Muscle layer of colon (tissue), 2 donors: ENCODE data around the gene HIPK4.

Experiments
- H3K27ac ChIP-seq: one replicate; pipeline ENCODE4 v1.7.0; 2013; ENCODE audit warnings: low read depth, mild to moderate bottlenecking, low read length, moderate library complexity
- H3K27me3 ChIP-seq, 2 donors: one replicate each; pipeline ENCODE4 v1.7.0; 2013; ENCODE audit warnings: low read length in 2 of 2, mild to moderate bottlenecking in 2 of 2; ENCODE audit not compliant: insufficient read depth in 2 of 2, control insufficient read depth in 1 of 2
- H3K36me3 ChIP-seq: one replicate; pipeline ENCODE4 v1.7.0; 2013; ENCODE audit warnings: mild to moderate bottlenecking, low read length; ENCODE audit not compliant: insufficient read depth
- H3K4me1 ChIP-seq: one replicate; pipeline ENCODE4 v1.7.0; 2013; ENCODE audit warnings: mild to moderate bottlenecking, low read length; ENCODE audit not compliant: insufficient read depth
- H3K4me3 ChIP-seq, 2 donors: one replicate each; pipeline ENCODE4 v1.7.0; 2013; ENCODE audit warnings: low read length in 2 of 2, low read depth in 1 of 2, mild to moderate bottlenecking in 1 of 2, moderate library complexity in 1 of 2
- H3K9ac ChIP-seq: one replicate; pipeline ENCODE4 v1.7.0; 2013; ENCODE audit warnings: low read length
- H3K9me3 ChIP-seq: one replicate; pipeline ENCODE4 v1.7.0; 2013; ENCODE audit warnings: mild to moderate bottlenecking, low read length
- donor health status: abdominal sarcoma.
- donor health status: Adenocarcinoma of cecum.

Gene HIPK4

DNA sequence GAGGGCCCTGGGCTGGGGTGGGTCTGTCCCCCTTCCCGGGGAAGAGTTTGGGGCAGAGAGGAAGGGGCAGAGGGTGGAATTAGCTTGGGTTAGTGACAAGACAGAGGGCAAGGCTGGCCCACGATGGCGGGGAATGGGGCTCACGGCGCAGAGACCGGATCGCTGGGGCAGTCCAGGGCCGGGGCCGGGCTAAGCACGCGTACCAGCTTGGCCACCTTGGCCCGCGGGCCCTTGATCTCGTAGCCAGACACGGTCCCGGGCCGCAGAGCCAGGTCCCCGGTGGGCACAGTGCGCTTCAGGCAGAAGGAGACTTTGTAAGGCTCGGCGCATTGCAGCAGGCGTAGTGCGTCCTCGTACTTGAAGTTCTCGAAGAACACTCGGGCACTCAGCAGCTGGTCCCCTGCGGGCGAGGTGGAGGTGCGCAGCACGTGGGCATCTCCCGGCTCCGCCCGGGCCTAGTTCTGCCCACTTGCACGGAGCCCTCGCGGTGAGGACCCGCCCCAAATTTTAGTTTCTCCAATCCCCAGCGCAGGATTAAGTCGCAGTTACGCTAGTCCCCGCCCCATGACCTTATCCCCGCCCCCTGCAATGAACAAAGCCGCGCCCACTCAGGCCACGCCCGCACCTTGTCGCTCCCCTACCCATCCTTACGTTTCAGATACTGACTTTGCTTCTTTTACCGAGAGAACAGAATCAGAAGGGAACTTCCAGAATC is 8.6 kb upstream of the HIPK4 start:
- Histone ChIP-seq H3K9ac (no peak overlapping the region), H3K27ac (no peak overlapping the region), H3K4me3 (no peak overlapping the region), H3K27me3 (no peaks in the 10 kb centered on the region), H3K4me1 (no peaks in the 10 kb centered on the region), H3K9me3 (no peaks in the 10 kb centered on the region), H3K36me3 (no peaks in the 10 kb centered on the region)

DNA sequence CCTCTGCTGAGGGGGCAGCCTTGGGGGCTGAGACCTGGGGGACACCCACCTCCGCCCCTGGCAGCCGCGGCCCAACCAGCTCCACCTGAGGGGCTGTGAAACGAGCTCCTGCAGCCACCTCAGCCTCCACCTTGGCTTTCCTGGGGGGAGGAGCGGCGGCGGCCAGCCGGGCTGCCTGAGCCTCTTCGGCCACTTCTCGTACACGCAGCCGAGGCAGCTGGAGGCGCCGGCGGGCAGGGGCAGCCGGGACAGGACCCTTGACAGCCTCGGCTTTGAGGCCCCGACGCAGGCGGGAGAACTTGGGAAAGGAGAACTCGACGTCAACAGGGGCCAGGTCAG is 7.6 kb upstream of the HIPK4 start:
- H3K4me3 ChIP-seq: no peak overlapping the region
- no peaks in the 10 kb centered on the region for H3K9me3 ChIP-seq
- H3K27ac ChIP-seq: no peak overlapping the region
- no peak overlapping the region for H3K9ac ChIP-seq
- H3K27me3 ChIP-seq: no peaks in the 10 kb centered on the region
- no peaks in the 10 kb centered on the region for H3K4me1 ChIP-seq
- H3K36me3 ChIP-seq: no peaks in the 10 kb centered on the region

DNA sequence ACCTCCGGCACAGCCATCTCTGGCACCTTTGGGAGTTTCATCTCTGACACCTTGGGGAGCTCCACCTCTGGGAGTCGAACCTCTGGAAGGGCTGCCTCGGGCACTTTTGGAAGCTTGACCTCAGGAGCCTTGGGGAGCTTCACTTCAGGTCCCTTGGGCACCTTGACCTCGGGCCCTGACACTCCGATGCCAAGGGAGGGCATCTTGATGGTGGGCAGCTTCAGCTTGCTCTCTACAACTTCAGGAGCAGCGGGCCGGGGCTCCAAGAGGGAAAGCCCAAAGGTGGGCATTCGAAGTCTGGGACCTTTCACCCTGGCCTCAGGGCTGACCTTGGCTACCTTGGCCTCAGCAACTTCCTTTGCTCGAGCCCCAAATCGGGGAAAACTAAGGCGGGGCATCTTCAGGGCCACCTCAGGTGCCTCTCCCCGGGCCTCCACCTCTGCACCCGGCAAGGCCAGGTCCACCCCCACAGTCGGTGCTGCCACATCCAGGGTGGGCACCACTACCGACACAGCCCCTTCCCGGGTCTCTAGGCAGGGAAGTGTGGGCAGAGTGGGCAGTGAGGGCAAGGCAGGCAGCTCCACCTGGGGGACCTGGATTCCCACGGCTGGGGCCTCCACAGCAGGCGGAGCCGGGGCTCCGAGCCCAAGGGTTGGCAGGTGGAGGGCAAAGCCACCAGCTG is 7.0 kb upstream of the HIPK4 start:
- no peak overlapping the region for H3K9ac ChIP-seq
- H3K4me1 ChIP-seq: no peaks in the 10 kb centered on the region
- no peaks in the 10 kb centered on the region for H3K36me3 ChIP-seq
- no peak overlapping the region for H3K27ac ChIP-seq
- no peaks in the 10 kb centered on the region for H3K9me3 ChIP-seq
- H3K27me3 ChIP-seq: no peaks in the 10 kb centered on the region
- no peak overlapping the region for H3K4me3 ChIP-seq

DNA sequence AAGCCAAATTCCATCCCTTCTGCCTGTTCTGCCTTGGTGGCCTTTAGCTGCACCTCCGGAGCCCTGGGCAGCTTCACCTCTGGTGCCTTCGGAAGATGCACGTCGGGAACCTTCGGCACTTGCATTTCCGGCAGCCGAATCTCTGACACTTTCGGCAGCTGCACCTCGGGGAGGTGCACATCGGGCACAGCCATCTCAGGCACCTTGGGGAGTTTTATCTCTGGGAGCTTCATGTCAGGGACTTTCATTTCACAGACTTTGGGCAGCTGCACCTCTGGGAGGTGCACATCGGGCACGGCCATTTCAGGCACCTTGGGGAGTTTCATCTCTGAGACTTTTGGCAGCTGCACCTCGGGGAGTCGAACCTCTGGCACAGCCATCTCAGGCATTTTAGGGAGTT is 6.0 kb upstream of the HIPK4 start:
- no peaks in the 10 kb centered on the region for H3K4me1 ChIP-seq
- no peaks in the 10 kb centered on the region for H3K27me3 ChIP-seq
- H3K9me3 ChIP-seq: no peaks in the 10 kb centered on the region
- H3K4me3 ChIP-seq: no peak overlapping the region
- no peak overlapping the region for H3K9ac ChIP-seq
- H3K27ac ChIP-seq: no peak overlapping the region
- no peaks in the 10 kb centered on the region for H3K36me3 ChIP-seq

DNA sequence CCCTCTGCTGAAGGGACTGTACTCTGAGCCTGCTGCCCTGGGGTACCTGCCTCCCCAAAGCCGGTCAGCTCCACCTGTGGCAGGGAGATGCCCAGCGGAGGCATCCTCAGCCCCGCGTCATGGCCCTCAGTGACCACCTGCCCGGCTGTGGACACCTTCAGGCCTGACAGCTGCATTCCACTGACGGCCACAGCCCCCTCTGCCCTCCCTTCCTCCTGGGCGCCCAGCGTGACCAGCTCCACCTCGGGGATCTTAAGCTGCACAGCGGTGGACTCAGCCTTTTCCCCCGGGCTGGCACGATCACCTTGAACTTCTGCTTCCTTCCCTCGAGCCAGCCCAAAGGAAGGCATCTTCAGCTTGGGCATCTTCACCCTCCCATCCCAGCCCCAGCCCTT is 4.8 kb upstream of the HIPK4 start:
- Histone ChIP-seq H3K36me3 (no peaks in the 10 kb centered on the region), H3K27ac (no peak overlapping the region), H3K4me1 (no peaks in the 10 kb centered on the region), H3K27me3 (no peaks in the 10 kb centered on the region), H3K9ac (no peak overlapping the region), H3K9me3 (no peaks in the 10 kb centered on the region), H3K4me3 (no peak overlapping the region)

DNA sequence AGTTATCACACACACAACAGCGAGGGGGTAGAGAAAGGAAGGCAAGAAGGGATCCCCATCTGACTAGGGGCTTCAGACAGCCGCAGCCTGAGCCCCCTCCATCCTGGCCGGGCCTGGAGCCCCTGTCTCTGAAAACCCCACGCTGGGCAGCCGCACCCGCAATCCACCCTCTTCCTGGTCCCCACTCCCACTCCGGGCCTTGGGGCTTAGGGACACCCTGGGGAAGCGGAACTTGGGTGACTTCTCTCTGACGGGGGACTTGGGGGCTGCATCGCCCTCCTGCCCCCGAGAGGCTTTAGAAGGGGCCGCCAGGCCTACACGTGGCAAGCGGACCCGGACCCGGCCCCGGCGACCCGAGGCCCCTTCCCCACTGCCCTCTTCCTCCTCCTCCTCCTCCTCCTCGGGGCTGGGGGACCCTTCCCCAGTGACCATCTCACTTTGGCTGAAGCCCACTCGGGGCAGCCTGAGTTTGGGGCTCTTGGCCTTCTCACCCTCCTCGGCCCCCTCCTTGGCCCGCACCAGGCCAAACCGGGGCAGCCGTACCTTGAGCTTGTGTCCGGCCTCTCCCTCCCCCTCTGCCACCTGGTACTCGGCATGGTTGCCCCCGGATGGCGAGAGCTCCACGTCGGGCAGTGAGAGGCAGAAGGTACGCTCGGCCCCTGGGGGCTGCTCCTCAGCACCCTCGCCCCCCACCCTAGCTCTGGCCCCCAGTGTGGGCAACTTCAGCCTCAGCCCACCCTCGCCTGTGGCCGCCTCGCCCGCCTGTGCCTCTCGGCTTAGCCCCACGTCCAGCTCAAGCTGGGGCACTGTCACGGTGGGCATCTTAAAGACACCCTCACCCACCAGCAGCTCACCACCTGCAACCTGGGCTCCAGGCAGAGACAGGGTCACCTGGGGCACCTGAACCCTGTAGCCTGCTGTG is 4.2 kb upstream of the HIPK4 start:
- Histone ChIP-seq H3K4me3 (no peak overlapping the region), H3K27me3 (no peaks in the 10 kb centered on the region), H3K9me3 (no peaks in the 10 kb centered on the region), H3K27ac (no peak overlapping the region), H3K36me3 (no peaks in the 10 kb centered on the region), H3K4me1 (no peaks in the 10 kb centered on the region), H3K9ac (no peak overlapping the region)

DNA sequence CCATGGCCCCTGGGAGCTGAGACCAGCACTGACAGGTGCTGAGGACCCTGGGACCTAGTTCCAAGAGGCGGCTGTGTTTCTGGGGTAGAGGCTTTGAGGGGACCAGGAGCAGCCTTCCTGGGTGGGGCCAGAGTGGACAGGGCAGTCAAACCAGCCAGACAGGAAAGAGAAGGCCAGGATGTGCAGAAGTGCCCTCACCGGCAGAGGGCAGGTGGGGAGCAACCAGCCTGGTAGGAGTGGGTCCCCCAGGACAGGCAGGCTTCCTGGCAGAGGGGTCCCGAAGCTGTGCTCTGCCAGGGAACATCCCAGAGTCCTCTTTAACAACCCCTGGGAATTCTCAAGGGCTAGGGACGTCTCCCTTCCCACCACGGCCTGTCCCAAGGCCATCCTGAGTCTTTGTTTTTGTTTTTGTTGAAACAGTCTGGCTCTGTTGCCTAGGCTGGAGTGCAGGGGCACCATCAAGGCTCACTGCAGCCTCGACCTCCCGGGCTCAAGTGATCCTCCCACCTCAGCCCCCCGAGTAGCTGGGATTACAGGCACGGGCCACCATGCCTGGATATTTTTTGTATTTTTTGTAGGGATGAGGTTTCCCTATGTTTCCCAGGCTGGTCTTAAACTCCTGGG is 3.0 kb upstream of the HIPK4 start:
- Histone ChIP-seq H3K4me3 (no peak overlapping the region), H3K4me1 (no peaks in the 10 kb centered on the region), H3K27me3 (no peaks in the 10 kb centered on the region), H3K27ac (no peak overlapping the region), H3K9ac (no peak overlapping the region), H3K36me3 (no peaks in the 10 kb centered on the region), H3K9me3 (no peaks in the 10 kb centered on the region)

DNA sequence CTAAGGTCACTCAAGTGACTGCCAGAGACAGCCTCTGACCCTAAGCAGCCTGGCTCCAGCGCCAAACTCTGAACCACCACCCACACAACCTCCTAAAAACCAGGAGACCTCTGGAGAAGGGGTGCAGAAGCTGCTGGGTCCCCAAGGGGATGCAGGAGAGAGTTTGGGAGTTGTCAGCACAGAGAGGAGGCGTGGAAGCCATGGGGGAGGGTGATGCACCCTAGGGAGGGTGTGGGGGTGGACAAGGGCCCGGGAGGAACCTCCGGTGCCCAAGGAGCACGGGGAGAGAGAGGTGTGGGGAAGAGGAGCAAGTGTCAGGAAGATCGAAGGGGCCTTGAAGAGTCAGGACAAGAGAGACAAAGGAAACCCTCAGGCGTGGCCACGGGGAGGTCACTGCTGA is 2.1 kb upstream of the HIPK4 start:
- H3K9me3 ChIP-seq: no peaks in the 10 kb centered on the region
- no peak overlapping the region for H3K4me3 ChIP-seq
- H3K4me1 ChIP-seq: no peaks in the 10 kb centered on the region
- no peaks in the 10 kb centered on the region for H3K27me3 ChIP-seq
- no peak overlapping the region for H3K27ac ChIP-seq
- H3K36me3 ChIP-seq: no peaks in the 10 kb centered on the region
- no peak overlapping the region for H3K9ac ChIP-seq

DNA sequence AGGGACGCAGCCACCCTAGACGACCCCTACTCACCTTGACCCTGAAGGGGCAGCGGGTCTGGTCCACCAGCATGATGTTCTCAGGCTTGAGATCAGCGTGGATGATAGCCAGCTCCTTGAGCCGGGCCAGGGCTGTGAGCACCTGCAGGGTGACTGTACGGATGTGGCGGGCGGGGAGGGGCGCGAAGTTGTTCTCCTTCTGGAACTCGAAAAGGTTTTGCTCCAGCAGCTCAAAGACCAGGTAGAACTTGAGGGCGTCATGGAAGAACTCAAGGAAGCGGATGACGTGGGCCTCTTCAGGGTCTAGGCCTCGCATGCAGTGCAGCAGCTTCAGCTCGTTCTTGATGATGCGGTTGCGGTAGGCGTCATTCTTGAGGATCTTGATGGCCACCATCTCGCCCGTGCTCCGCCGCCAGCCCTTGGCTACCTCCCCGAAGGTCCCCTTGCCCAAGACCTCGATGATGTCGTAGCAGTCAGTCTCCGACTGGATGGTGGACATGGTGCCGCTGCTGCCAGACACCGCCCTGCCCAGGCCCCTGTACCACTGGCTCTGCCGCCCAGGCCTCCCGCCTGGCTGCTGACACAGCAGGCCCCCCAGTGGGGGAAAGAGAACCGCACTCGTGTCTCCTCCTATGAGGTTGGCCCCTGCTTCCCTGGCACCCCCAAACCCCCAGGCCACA is 437 bp downstream of the HIPK4 start:
- Histone ChIP-seq H3K4me1 (no peaks in the 10 kb centered on the region), H3K27ac (no peak overlapping the region), H3K36me3 (no peaks in the 10 kb centered on the region), H3K9me3 (no peaks in the 10 kb centered on the region), H3K4me3 (no peak overlapping the region), H3K9ac (no peak overlapping the region), H3K27me3 (no peaks in the 10 kb centered on the region)

DNA sequence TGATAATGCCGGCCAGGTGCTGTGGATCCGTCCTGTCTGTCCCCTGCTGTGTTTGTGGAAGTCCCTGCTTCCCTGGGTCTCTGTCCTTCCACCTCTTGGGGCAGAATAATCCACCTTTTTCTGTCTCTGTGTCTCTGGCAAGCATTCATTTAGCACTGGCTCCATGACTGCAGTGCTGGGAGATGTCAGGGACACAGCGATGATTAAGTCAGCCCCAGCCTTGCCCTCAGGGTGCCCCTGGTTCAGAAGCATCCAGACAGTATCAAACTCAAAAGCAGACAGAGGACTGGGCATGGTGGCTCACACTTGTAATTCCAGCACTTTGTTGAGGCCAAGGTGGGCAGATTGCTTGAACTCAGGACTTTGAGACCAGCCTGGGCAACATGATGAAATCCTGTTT is 1.5 kb downstream of the HIPK4 start:
- Histone ChIP-seq H3K27ac (no peak overlapping the region), H3K27me3 (no peaks in the 10 kb centered on the region), H3K4me3 (no peak overlapping the region), H3K36me3 (no peaks in the 10 kb centered on the region), H3K9me3 (no peaks in the 10 kb centered on the region), H3K4me1 (no peaks in the 10 kb centered on the region), H3K9ac (no peak overlapping the region)

DNA sequence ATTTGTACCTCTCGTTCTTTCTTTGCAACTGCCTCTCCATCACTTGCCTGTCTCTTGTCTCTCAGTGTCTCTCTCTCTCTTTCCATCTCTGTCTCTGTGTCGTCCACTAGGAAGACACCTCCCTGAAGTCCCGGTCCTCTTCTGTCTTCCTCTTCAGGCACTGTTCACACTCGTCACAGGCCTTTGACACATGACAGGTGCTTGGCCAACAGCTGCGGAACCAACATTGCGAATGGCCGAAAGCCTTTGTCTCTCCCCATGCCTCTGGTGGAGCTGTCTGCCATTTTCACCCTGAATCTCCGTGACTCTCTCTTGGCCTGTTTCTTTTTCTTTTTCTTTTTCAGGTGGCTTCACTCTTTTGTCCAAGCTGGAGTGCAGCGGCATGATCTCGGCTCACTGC is 2.8 kb downstream of the HIPK4 start:
- Histone ChIP-seq H3K4me3 (no peak overlapping the region), H3K36me3 (no peaks in the 10 kb centered on the region), H3K9ac (no peak overlapping the region), H3K27ac (no peak overlapping the region), H3K27me3 (no peaks in the 10 kb centered on the region), H3K4me1 (no peaks in the 10 kb centered on the region), H3K9me3 (no peaks in the 10 kb centered on the region)
